ENCODE measurements around the gene CALCR.

- TF ChIP-seq GATA2 (IDR thresholded peaks at IDR 0.05; ENCODE audit: low read depth, low read length) (no peak), GATA3 (IDR thresholded peaks at IDR 0.05; ENCODE audit: low read depth, low read length) (no peak)
Observed at GRCh38 chr7:93578762-93579161, 4.2 kb upstream of the CALCR start.
